OCI-LY7 (cell line): ENCODE measurements around the gene SGSM2. TPM values are rescaled to one million over a fixed set of nuclear protein-coding genes. Genes with fewer than 3 reads are reported as not detected.
A peak's percentile ranks its signal among the peaks of the same experiment; 100 is the strongest.

ENCODE experiments used
- BruUV-seq: library from RNA; stranded (reverse); fragments of 400-500 nt; replicated peaks from 2 replicates; lab custom pipeline; 2021; lab: Mats Ljungman, UMichigan
- CTCF ChIA-PET: fragments of 300-600 bp; sonication (Branson Sonifier 250); formaldehyde crosslinking; loops from one replicate; lab custom pipeline; 2022; ENCODE audit warnings: antibody characterized with exemption; ENCODE audit not compliant: unreplicated experiment; lab: Charles Lee
- POLR2A ChIA-PET: fragments of 300-600 bp; sonication (Branson Sonifier 250); formaldehyde crosslinking; loops from one replicate; lab custom pipeline; 2022; ENCODE audit warnings: antibody characterized with exemption; lab: Charles Lee
- DNase-seq: peaks from one replicate; pipeline ENCODE4 v3.0.0-alpha.2; 2015; ENCODE audit warnings: low spot score
- H2AFZ ChIP-seq: fragments of 200-600 bp; sonication (generic), shearing (Covaris generic); 2 replicates; pipeline ENCODE4 v1.6.1; 2014; ENCODE audit warnings: mild to moderate bottlenecking, antibody characterized with exemption, low read length, moderate library complexity
- H3K27ac ChIP-seq: fragments of 200-600 bp; sonication (generic); 2 replicates; pipeline ENCODE4 v1.5.1; 2014; ENCODE audit warnings: mixed run types, low read depth, mild to moderate bottlenecking, moderate library complexity, low read length, inconsistent platforms; ENCODE audit not compliant: poor library complexity, severe bottlenecking
- H3K36me3 ChIP-seq: fragments of 200-600 bp; sonication (generic); 2 replicates; pipeline ENCODE4 v1.6.1; 2014; ENCODE audit warnings: mild to moderate bottlenecking, antibody characterized with exemption, low read length, moderate library complexity, mixed read lengths; ENCODE audit not compliant: insufficient read depth
- H3K4me1 ChIP-seq: fragments of 200-600 bp; sonication (generic); 2 replicates; pipeline ENCODE4 v1.5.1; 2014; ENCODE audit warnings: mild to moderate bottlenecking, low read length; ENCODE audit not compliant: insufficient read depth, poor library complexity, severe bottlenecking
- H3K4me2 ChIP-seq: fragments of 200-600 bp; sonication (generic); 2 replicates; pipeline ENCODE4 v1.6.1; 2014; ENCODE audit warnings: mild to moderate bottlenecking, low read length
- H3K4me3 ChIP-seq: fragments of 200-600 bp; sonication (generic); 2 replicates; pipeline ENCODE4 v1.5.1; 2014; ENCODE audit warnings: mild to moderate bottlenecking, low read depth, low read length; ENCODE audit not compliant: poor library complexity, severe bottlenecking
- H3K79me2 ChIP-seq: fragments of 200-600 bp; sonication (generic); 2 replicates; pipeline ENCODE4 v1.6.1; 2016; ENCODE audit warnings: low read depth, mild to moderate bottlenecking, low read length, moderate library complexity, mixed read lengths; ENCODE audit not compliant: insufficient read depth
- H3K9me2 ChIP-seq: fragments of 200-600 bp; sonication (generic); 2 replicates; pipeline ENCODE4 v1.6.1; 2016; ENCODE audit warnings: mild to moderate bottlenecking, low read length, mixed read lengths; ENCODE audit not compliant: insufficient read depth
- H3K9me3 ChIP-seq: fragments of 200-600 bp; sonication (generic); 2 replicates; pipeline ENCODE4 v1.6.1; 2014; ENCODE audit warnings: mild to moderate bottlenecking, mixed run types, low read length, mixed read lengths
- H4K20me1 ChIP-seq: fragments of 200-600 bp; sonication (generic); 2 replicates; pipeline ENCODE4 v1.6.1; 2014; ENCODE audit warnings: mild to moderate bottlenecking, antibody characterized with exemption, low read length, moderate library complexity, mixed read lengths; ENCODE audit not compliant: insufficient read depth
- CTCF ChIP-seq: fragments of 200-600 bp; sonication (generic); conservative IDR thresholded peaks from 2 replicates; pipeline ENCODE4 v1.5.1; 2014; ENCODE audit warnings: mild to moderate bottlenecking, antibody characterized with exemption, low read length, moderate library complexity, mixed read lengths
- EZH2phosphoT487 ChIP-seq: fragments of 200-600 bp; sonication (generic); IDR thresholded peaks from 2 replicates; pipeline ENCODE4 v1.6.1; 2018; ENCODE audit warnings: low read depth, borderline replicate concordance, mild to moderate bottlenecking, mixed run types, antibody characterized with exemption, low read length, moderate library complexity, mixed read lengths
- intact Hi-C: fragments of 100-400 bp; cut with micrococcal nuclease; formaldehyde crosslinking; loops from one replicate; pipeline ENCODE4 v1.10.0; 2022; ENCODE audit not compliant: unreplicated experiment
- total RNA-seq, 2 experiments: library from RNA; depleted of rRNA in 1 of 2; stranded (reverse); fragments of >200 nt in 1 of 2; shearing (Covaris generic) in 1 of 2; gene quantifications; 2 replicates each; pipeline ENCODE4 v1.2.3, GENCODE V29; 2014 to 2022

The SGSM2 gene
- total RNA-seq, 2 experiments from 2014 or later: 44.0 to 50.6 TPM

- BruUV-seq: no TSS peak
Measured at GRCh38 chr17:2401426-2402221, 64.3 kb downstream of the SGSM2 start.

GRCh38 chr17:2402544-2402943 is 65.2 kb downstream of the SGSM2 start:
- Histone ChIP-seq H3K36me3 (no peaks in the 10 kb centered on the region; the same call in 1 of the 2 replicates), H3K9me3 (no peaks in the 10 kb centered on the region), H3K4me3 (peak overlapping the region; percentile 81), H3K9me2 (no peaks in the 10 kb centered on the region), H3K4me1 (peaks cover 18% of the 10 kb centered on the region), H3K27ac (peak overlapping the region; percentile 59), H3K79me2 (no peaks in the 10 kb centered on the region), H4K20me1 (no peaks in the 10 kb centered on the region), H3K4me2 (peak overlapping the region; percentile 92), H2AFZ (peak overlapping the region; percentile 56; the same call in 1 of the 2 replicates)
- ChIA-PET CTCF (interaction anchor here (0.6 kb wide), 4 partner anchors 213 to 1257 kb away, joined by 3 to 6 read pairs (median 4); no protein-coding TSS in a partner anchor), POLR2A (interaction anchor here (3.0 kb wide), 1 partner anchor 10 kb away, joined by 17 read pairs; no protein-coding TSS in a partner anchor)
- no TSS peak for BruUV-seq
- TF ChIP-seq CTCF (no peak), EZH2phosphoT487 (no peak)
- intact Hi-C loops: loop anchor here (5.0 kb wide), 3 partner anchors 190 to 685 kb away; partner anchors contain the start of gene PAFAH1B1
- no peak for DNase-seq

More at GRCh38 chr17:2401426-2402221, 64.3 kb downstream of the SGSM2 start:
- Histone ChIP-seq H3K4me3 (peak overlapping the region; percentile 81), H3K4me1 (peaks cover 27% of the 10 kb centered on the region), H3K36me3 (no peaks in the 10 kb centered on the region), H3K27ac (peak overlapping the region; percentile 82), H3K4me2 (peak overlapping the region; percentile 98), H3K9me3 (no peaks in the 10 kb centered on the region), H3K9me2 (no peaks in the 10 kb centered on the region), H4K20me1 (no peaks in the 10 kb centered on the region), H2AFZ (peak overlapping the region; percentile 65; the same call in 1 of the 2 replicates), H3K79me2 (no peaks in the 10 kb centered on the region)
- POLR2A ChIA-PET: interaction anchor here (0.6 to 3.0 kb wide), 3 partner anchors 9 to 87 kb away, joined by 3 to 17 read pairs (median 3); no protein-coding TSS in a partner anchor
- TF ChIP-seq EZH2phosphoT487: no peak
- no peak for TF ChIP-seq CTCF
- intact Hi-C loops: loop anchor here (1.0 to 5.0 kb wide), 6 partner anchors 9 to 684 kb away; partner anchors contain the start of genes PAFAH1B1, SGSM2 and TSR1
- DNase-seq: peak; percentile 99
- CTCF ChIA-PET: interaction anchor here (0.6 kb wide), 4 partner anchors 214 to 1256 kb away, joined by 3 to 6 read pairs (median 4); no protein-coding TSS in a partner anchor
